Neural cell (in vitro differentiated cells): ENCODE data around the gene LDB1. TPM values are rescaled to one million over a fixed set of nuclear protein-coding genes. Genes with fewer than 3 reads are reported as not detected.

ENCODE experiments used
- H2AFZ ChIP-seq: fragments of 200-600, 300-800 bp; sonication (generic), shearing (Covaris generic); 2 replicates; pipeline ENCODE4 v1.6.0; 2014; ENCODE audit warnings: low read depth, mild to moderate bottlenecking, antibody characterized with exemption, low read length, moderate library complexity
- H3F3A ChIP-seq: fragments of 200-600 bp; shearing (Covaris generic); 2 replicates; pipeline ENCODE4 v1.6.1; 2016; ENCODE audit warnings: mild to moderate bottlenecking, moderate library complexity, mixed read lengths, antibody characterized with exemption, low read length; ENCODE audit not compliant: insufficient read depth, poor library complexity, severe bottlenecking
- H3K27ac ChIP-seq: fragments of 200-600, 300-800 bp; sonication (generic), shearing (Covaris generic); 2 replicates; pipeline ENCODE4 v1.5.1; 2014; ENCODE audit warnings: mild to moderate bottlenecking, low read length, moderate library complexity
- H3K27me3 ChIP-seq: fragments of 300-800, 200-600 bp; sonication (generic), shearing (Covaris generic); 2 replicates; pipeline ENCODE4 v1.6.0; 2014; ENCODE audit warnings: mild to moderate bottlenecking, low read depth, low read length, moderate library complexity; ENCODE audit not compliant: insufficient read depth
- H3K36me3 ChIP-seq: fragments of 300-800, 200-600 bp; sonication (generic), shearing (Covaris generic); 2 replicates; pipeline ENCODE4 v1.5.1; 2014; ENCODE audit warnings: mild to moderate bottlenecking, antibody characterized with exemption, low read length, moderate library complexity; ENCODE audit not compliant: insufficient read depth
- H3K4me2 ChIP-seq: fragments of 300-800, 200-600 bp; sonication (generic), shearing (Covaris generic); 2 replicates; pipeline ENCODE4 v1.6.0; 2014; ENCODE audit warnings: mild to moderate bottlenecking, low read length
- H3K4me3 ChIP-seq: fragments of 300-800, 200-600 bp; sonication (generic), shearing (Covaris generic); 2 replicates; pipeline ENCODE4 v1.5.1; 2014; ENCODE audit warnings: mild to moderate bottlenecking, low read length, moderate library complexity
- H3K79me2 ChIP-seq: fragments of 200-600 bp; shearing (Covaris generic); replicated peaks from 2 replicates; pipeline ENCODE4 v1.6.0; 2014; ENCODE audit warnings: mild to moderate bottlenecking, low read length, moderate library complexity; ENCODE audit not compliant: insufficient read depth
- H3K9ac ChIP-seq: fragments of 300-800, 200-600 bp; sonication (generic), shearing (Covaris generic); 2 replicates; pipeline ENCODE4 v1.6.1; 2016; ENCODE audit warnings: mild to moderate bottlenecking, low read length, mixed read lengths
- H3K9me2 ChIP-seq: fragments of 200-600 bp; shearing (Covaris generic); 2 replicates; pipeline ENCODE4 v1.6.1; 2016; ENCODE audit warnings: mild to moderate bottlenecking, low read length, mixed read lengths; ENCODE audit not compliant: insufficient read depth
- H3K9me3 ChIP-seq: fragments of 200-600, 300-800 bp; sonication (generic), shearing (Covaris generic); 2 replicates; pipeline ENCODE4 v1.6.1; 2016; ENCODE audit warnings: mild to moderate bottlenecking, mixed run types, low read length, moderate library complexity, mixed read lengths
- H4K20me1 ChIP-seq: fragments of 200-600 bp; shearing (Covaris generic); 2 replicates; pipeline ENCODE4 v1.6.1; 2016; ENCODE audit warnings: mild to moderate bottlenecking, mixed run types; ENCODE audit not compliant: insufficient read depth
- MXI1 ChIP-seq: fragments of 450-650 bp; conservative IDR thresholded peaks from 2 replicates; pipeline ENCODE4 v1.6.1; 2014; ENCODE audit warnings: antibody characterized with exemption, mild to moderate bottlenecking; ENCODE audit not compliant: poor library complexity, severe bottlenecking
- POLR2AphosphoS5 ChIP-seq: IDR thresholded peaks from 2 replicates; pipeline ENCODE4 v1.6.1; 2012
- RAD21 ChIP-seq: fragments of 450-650 bp; conservative IDR thresholded peaks from 2 replicates; pipeline ENCODE4 v1.6.1; 2014; ENCODE audit warnings: antibody characterized with exemption, mild to moderate bottlenecking, moderate library complexity
- TAF1 ChIP-seq: IDR thresholded peaks from 2 replicates; pipeline ENCODE4 v1.6.1; 2012; ENCODE audit warnings: low read depth
- polyA plus RNA-seq: library from polyadenylated mRNA; depleted of rRNA; stranded (reverse); fragments of >200 nt; gene quantifications from 2 replicates; pipeline ENCODE4 v1.2.3, GENCODE V29; 2014
- TF ChIP-seq, protein P1 (sequence below): IDR thresholded peaks from 2 replicates; pipeline ENCODE4 v1.6.1; 2012; ENCODE audit warnings: borderline replicate concordance
- TF ChIP-seq, protein P2 (sequence below): fragments of 450-650 bp; IDR thresholded peaks from 2 replicates; pipeline ENCODE4 v1.5.1; 2014; ENCODE audit warnings: antibody characterized with exemption, mild to moderate bottlenecking, moderate library complexity; ENCODE audit not compliant: poor library complexity, severe bottlenecking

The LDB1 gene
- polyA plus RNA-seq, 1 donor from 2014 or later: 107 TPM

DNA sequence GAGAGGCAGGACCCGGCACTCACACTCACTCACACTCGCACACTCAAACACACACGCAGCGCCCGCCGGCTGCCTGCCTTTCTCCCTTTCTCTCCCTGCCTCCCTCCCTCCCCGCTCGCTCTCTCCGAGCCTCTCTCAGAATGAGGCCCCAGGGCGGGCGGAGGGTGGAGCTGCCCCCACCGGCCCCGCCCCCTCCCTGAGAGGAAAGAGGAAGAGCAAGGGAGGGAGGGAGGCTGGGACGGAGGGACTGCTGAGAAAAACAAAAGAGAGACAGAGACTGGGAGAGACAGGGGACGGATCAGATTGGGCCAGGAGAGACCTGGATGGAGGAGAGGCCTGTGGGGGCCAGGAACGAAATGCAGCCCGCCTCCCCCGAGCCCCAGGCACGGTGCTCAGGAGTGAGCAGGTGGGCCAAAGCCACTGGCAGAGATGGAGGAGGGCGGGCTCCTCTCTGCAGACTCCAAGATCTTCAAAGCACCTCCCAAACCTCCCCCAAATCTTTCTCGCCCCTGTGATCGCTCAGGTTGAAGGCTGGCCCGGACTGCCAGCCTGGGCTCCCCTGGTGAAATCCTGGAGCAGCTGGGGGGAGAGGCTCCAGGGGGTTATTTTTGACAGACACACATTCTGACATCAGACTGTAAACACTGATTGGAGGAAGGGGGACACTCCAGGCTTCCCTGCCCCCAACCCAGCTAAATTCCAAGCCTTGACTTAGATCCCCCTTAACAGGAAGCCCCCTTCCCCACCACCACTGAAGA, 5.1 kb downstream of the LDB1 start:
- Histone ChIP-seq H3F3A (no peaks in the 10 kb centered on the region), H3K4me2 (peak overlapping the region; percentile 85), H3K27me3 (no peaks in the 10 kb centered on the region), H3K9ac (peak overlapping the region; percentile 88), H3K79me2 (peaks cover 78% of the 10 kb centered on the region), H4K20me1 (peaks cover 18% of the 10 kb centered on the region), H2AFZ (peak overlapping the region; percentile 41), H3K9me2 (no peaks in the 10 kb centered on the region), H3K36me3 (no peaks in the 10 kb centered on the region), H3K27ac (peak overlapping the region; percentile 93), H3K4me3 (peak overlapping the region; percentile 92), H3K9me3 (no peaks in the 10 kb centered on the region)
- TF ChIP-seq POLR2AphosphoS5 (peak; percentile 97), RAD21 (no peak), TAF1 (peak; percentile 81), MXI1 (peak; percentile 31)
- TF ChIP-seq, protein P1, sequence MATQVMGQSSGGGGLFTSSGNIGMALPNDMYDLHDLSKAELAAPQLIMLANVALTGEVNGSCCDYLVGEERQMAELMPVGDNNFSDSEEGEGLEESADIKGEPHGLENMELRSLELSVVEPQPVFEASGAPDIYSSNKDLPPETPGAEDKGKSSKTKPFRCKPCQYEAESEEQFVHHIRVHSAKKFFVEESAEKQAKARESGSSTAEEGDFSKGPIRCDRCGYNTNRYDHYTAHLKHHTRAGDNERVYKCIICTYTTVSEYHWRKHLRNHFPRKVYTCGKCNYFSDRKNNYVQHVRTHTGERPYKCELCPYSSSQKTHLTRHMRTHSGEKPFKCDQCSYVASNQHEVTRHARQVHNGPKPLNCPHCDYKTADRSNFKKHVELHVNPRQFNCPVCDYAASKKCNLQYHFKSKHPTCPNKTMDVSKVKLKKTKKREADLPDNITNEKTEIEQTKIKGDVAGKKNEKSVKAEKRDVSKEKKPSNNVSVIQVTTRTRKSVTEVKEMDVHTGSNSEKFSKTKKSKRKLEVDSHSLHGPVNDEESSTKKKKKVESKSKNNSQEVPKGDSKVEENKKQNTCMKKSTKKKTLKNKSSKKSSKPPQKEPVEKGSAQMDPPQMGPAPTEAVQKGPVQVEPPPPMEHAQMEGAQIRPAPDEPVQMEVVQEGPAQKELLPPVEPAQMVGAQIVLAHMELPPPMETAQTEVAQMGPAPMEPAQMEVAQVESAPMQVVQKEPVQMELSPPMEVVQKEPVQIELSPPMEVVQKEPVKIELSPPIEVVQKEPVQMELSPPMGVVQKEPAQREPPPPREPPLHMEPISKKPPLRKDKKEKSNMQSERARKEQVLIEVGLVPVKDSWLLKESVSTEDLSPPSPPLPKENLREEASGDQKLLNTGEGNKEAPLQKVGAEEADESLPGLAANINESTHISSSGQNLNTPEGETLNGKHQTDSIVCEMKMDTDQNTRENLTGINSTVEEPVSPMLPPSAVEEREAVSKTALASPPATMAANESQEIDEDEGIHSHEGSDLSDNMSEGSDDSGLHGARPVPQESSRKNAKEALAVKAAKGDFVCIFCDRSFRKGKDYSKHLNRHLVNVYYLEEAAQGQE: peak; percentile 76
- TF ChIP-seq, protein P2, sequence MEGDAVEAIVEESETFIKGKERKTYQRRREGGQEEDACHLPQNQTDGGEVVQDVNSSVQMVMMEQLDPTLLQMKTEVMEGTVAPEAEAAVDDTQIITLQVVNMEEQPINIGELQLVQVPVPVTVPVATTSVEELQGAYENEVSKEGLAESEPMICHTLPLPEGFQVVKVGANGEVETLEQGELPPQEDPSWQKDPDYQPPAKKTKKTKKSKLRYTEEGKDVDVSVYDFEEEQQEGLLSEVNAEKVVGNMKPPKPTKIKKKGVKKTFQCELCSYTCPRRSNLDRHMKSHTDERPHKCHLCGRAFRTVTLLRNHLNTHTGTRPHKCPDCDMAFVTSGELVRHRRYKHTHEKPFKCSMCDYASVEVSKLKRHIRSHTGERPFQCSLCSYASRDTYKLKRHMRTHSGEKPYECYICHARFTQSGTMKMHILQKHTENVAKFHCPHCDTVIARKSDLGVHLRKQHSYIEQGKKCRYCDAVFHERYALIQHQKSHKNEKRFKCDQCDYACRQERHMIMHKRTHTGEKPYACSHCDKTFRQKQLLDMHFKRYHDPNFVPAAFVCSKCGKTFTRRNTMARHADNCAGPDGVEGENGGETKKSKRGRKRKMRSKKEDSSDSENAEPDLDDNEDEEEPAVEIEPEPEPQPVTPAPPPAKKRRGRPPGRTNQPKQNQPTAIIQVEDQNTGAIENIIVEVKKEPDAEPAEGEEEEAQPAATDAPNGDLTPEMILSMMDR: no peak

DNA sequence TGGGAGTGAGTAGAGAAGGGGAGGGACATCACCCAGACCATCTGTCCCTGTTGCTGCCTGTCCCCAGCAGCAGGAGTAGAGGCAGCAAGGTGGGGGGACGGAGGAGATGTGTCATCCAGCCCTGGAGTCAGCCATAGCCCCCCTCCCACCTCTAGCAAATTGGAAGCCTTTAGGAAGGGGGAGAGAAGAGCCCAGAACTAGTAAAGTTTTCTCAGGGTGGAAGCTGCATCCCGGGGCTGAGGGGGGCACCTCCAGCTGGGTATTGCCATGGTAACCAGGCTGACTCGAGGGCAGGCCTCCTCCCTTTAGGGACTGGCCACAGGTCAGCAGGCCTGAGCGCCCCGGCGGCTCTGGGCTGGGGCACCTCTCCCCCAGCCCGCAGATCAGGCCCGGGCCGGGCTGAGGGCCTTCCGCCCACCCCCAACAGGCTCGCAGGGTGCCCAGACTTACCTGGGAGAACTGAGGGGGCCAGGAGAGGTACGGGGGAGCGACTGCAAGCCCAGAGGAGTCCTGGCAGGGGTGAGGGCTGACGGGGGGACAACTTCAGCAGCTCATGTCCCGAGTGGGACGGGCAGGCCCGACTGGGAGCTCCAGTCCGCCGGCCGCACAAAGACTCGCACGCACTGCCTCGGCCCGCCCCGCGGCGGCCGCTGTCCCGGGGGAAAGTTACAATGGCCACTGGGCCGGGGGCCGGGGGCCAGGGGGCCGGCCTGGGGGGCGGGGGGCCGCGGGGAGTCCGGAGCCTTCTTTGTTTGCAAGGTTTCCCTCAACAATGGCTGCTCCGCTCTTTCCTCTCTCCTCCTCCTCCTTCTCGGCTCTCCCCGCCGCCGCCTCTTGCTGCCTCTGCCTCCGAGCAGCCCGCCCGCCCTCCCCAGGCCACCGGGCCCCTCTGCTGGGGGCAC, 6.0 kb downstream of the LDB1 start:
- H3K9me2 ChIP-seq: no peaks in the 10 kb centered on the region
- H3F3A ChIP-seq: no peaks in the 10 kb centered on the region
- H3K9ac ChIP-seq: peak overlapping the region; percentile 88
- no peaks in the 10 kb centered on the region for H3K27me3 ChIP-seq
- TF ChIP-seq RAD21 (no peak), TAF1 (peak; percentile 14)
- H3K27ac ChIP-seq: peak overlapping the region; percentile 93
- H3K79me2 ChIP-seq: peaks cover 71% of the 10 kb centered on the region
- H4K20me1 ChIP-seq: peaks cover 18% of the 10 kb centered on the region
- H2AFZ ChIP-seq: no peak overlapping the region
- H3K9me3 ChIP-seq: no peaks in the 10 kb centered on the region
- peak overlapping the region; percentile 92 for H3K4me3 ChIP-seq
- H3K4me2 ChIP-seq: peak overlapping the region; percentile 93
- H3K36me3 ChIP-seq: no peaks in the 10 kb centered on the region
